SHP77 (cell line): Measurements from ENCODE around the gene ETDC.

Source experiments
- DNase-seq, 2 experiments: peaks; one replicate each; lab custom pipeline; 2025; lab: John Stamatoyannopoulos, UW

The ETDC gene

DNA sequence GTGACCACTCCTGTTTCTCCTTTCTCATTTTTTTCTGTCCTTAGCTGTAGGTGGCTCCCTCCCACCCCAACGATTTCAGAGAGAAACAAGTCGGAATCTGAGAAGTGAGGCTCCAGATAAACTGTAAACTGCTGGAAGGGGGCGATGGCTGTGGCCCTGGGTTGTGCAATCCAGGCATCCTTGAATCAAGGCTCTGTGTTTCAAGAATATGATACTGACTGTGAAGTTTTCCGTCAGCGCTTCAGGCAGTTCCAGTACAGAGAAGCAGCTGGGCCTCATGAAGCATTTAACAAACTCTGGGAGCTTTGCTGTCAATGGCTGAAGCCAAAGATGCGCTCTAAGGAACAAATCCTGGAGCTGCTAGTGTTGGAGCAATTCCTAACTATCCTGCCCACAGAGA lies 37.7 kb downstream of the ETDC start:
- DNase-seq: no peak

DNA sequence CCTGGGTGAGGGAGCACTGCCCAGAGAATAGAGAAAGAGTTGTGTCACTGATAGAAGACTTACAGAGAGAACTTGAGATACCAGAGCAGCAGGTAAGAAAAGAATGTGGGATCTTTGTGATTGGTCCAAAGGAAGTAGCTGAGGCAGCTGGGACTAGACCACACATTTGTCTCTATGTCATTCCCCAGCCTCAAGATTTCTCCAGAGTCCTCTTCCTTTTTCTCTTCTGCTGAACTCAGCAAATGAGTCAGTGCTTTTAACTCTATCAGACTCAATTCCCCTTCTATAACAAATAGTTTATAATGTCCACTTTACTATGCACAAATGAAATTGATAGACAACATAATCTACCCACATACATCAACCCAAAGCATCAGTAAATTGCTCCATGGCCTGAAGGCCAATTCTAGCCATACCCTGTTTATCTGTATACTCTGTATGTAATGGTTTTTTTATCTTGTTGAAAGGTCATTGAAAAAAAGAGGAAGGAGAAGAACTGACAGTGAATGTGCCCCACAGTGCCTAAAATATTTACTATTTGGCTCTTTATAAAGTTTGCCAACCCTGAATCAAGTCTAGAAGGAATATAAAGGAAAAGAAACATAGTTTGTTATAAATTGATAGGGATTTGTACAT lies 38.2 kb downstream of the ETDC start:
- no peak for DNase-seq

GRCh38 chrX:135354288-135354687 lies 45.0 kb downstream of the ETDC start:
- no peak for DNase-seq
